Left hindlimb (tissue), 1 donor: ENCODE data around the gene PNKD.
A peak's percentile ranks its signal among the peaks of the same experiment; 100 is the strongest.
"Not testable (repeated sequence)": the region's sequence is repeated elsewhere in the genome, so short reads cannot be mapped to it uniquely, and the experiment has no call there.

Source experiments
- DNase-seq: peaks from one replicate; pipeline ENCODE4 v3.0.0-alpha.2; 2018

The PNKD gene

GRCh38 chr2:218293715-218294429 is 23.6 kb downstream of the PNKD start:
- peak; percentile 9 for DNase-seq

- peak; percentile 12 for DNase-seq
These were observed 24.2 kb downstream of the PNKD start for GRCh38 chr2:218294430-218295022.

GRCh38 chr2:218295029-218295428 is 24.7 kb downstream of the PNKD start:
- DNase-seq = no peak

- DNase-seq = peak; percentile 12
These were observed 25.9 kb downstream of the PNKD start for GRCh38 chr2:218296200-218296599.

- peak; percentile 23 for DNase-seq
These were observed 26.5 kb downstream of the PNKD start for GRCh38 chr2:218296847-218297246.

- DNase-seq = peak; percentile 20
These were observed 28.1 kb downstream of the PNKD start for GRCh38 chr2:218298314-218298875.

GRCh38 chr2:218300141-218300540 is 29.8 kb downstream of the PNKD start:
- peak; percentile 1 for DNase-seq

- peak; percentile 79 for DNase-seq
These were observed 31.0 kb downstream of the PNKD start for GRCh38 chr2:218301176-218301819.

- DNase-seq = peak; percentile 7
These were observed 35.1 kb downstream of the PNKD start for GRCh38 chr2:218305383-218305782.

- peak; percentile 3 for DNase-seq
These were observed 36.0 kb downstream of the PNKD start for GRCh38 chr2:218306184-218306920.

GRCh38 chr2:218307415-218308090 is 37.2 kb downstream of the PNKD start:
- peak; percentile 6 for DNase-seq

- no peak for DNase-seq
These were observed 40.7 kb downstream of the PNKD start for GRCh38 chr2:218310853-218311540.

GRCh38 chr2:218311541-218312266 is 41.4 kb downstream of the PNKD start:
- not testable (repeated sequence) for DNase-seq

GRCh38 chr2:218312267-218312756 is 42.0 kb downstream of the PNKD start:
- DNase-seq = no peak

GRCh38 chr2:218313356-218313755 is 43.0 kb downstream of the PNKD start:
- DNase-seq = no peak

- DNase-seq = not testable (repeated sequence)
These were observed 44.4 kb downstream of the PNKD start for GRCh38 chr2:218314764-218315163.

- no peak for DNase-seq
These were observed 45.1 kb downstream of the PNKD start for GRCh38 chr2:218315397-218315796.

GRCh38 chr2:218317303-218317630 is 46.9 kb downstream of the PNKD start:
- no peak for DNase-seq

GRCh38 chr2:218317835-218318234 is 47.5 kb downstream of the PNKD start:
- DNase-seq = no peak

- no peak for DNase-seq
These were observed 47.9 kb downstream of the PNKD start for GRCh38 chr2:218318241-218318640.

GRCh38 chr2:218319813-218320365 is 49.6 kb downstream of the PNKD start:
- no peak for DNase-seq
